GM20000 (cell line): ENCODE data around the gene CCNY.

Experiments used
- DNase-seq: peaks from one replicate; pipeline ENCODE4 v3.0.0; 2012; ENCODE audit warnings: low spot score
- CTCF ChIP-seq: IDR thresholded peaks from 2 replicates; pipeline ENCODE4 v1.5.1; 2012; ENCODE audit warnings: mild to moderate bottlenecking, control low read depth; ENCODE audit errors: extremely low read depth, missing control alignments

The CCNY gene

GRCh38 chr10:35570397-35570796, 234.1 kb downstream of the CCNY start:
- no peak for TF ChIP-seq CTCF
- DNase-seq, result no peak

GRCh38 chr10:35572583-35572982, 236.3 kb downstream of the CCNY start:
- TF ChIP-seq CTCF, result no peak
- no peak for DNase-seq

- no peak for TF ChIP-seq CTCF
- no peak for DNase-seq
These were observed 237.5 kb downstream of the CCNY start for GRCh38 chr10:35573796-35574195.

- no peak for DNase-seq
These were observed 238.6 kb downstream of the CCNY start for GRCh38 chr10:35574924-35575352.

GRCh38 chr10:35575640-35576039, 239.3 kb downstream of the CCNY start:
- no peak for TF ChIP-seq CTCF
- DNase-seq, result no peak

More at GRCh38 chr10:35574924-35575352, 238.6 kb downstream of the CCNY start:
- no peak for TF ChIP-seq CTCF

- no peak for TF ChIP-seq CTCF
- no peak for DNase-seq
These were observed 240.4 kb downstream of the CCNY start for GRCh38 chr10:35576730-35577129.

GRCh38 chr10:35577926-35578617, 241.8 kb downstream of the CCNY start:
- no peak for TF ChIP-seq CTCF

More at GRCh38 chr10:35577926-35578617, 241.8 kb downstream of the CCNY start:
- no peak for DNase-seq
